ENCODE data around the gene KLHDC4.

GRCh38 chr16:87686697-87687096 is 79.1 kb downstream of the KLHDC4 start:
- TF ChIP-seq, protein P1, sequence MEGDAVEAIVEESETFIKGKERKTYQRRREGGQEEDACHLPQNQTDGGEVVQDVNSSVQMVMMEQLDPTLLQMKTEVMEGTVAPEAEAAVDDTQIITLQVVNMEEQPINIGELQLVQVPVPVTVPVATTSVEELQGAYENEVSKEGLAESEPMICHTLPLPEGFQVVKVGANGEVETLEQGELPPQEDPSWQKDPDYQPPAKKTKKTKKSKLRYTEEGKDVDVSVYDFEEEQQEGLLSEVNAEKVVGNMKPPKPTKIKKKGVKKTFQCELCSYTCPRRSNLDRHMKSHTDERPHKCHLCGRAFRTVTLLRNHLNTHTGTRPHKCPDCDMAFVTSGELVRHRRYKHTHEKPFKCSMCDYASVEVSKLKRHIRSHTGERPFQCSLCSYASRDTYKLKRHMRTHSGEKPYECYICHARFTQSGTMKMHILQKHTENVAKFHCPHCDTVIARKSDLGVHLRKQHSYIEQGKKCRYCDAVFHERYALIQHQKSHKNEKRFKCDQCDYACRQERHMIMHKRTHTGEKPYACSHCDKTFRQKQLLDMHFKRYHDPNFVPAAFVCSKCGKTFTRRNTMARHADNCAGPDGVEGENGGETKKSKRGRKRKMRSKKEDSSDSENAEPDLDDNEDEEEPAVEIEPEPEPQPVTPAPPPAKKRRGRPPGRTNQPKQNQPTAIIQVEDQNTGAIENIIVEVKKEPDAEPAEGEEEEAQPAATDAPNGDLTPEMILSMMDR (conservative IDR thresholded peaks at IDR 0.05; ENCODE audit: low read length): no peak
- TF ChIP-seq EZH2phosphoT487 (IDR thresholded peaks at IDR 0.05; ENCODE audit: borderline replicate concordance, low read depth, low read length): no peak

Data from OCI-LY7 (cell line).